ENCODE measurements around the gene C17orf113.
"Not testable (repeated sequence)": the region's sequence is repeated elsewhere in the genome, so short reads cannot be mapped to it uniquely, and the experiment has no call there.

C17orf113 gene

DNA sequence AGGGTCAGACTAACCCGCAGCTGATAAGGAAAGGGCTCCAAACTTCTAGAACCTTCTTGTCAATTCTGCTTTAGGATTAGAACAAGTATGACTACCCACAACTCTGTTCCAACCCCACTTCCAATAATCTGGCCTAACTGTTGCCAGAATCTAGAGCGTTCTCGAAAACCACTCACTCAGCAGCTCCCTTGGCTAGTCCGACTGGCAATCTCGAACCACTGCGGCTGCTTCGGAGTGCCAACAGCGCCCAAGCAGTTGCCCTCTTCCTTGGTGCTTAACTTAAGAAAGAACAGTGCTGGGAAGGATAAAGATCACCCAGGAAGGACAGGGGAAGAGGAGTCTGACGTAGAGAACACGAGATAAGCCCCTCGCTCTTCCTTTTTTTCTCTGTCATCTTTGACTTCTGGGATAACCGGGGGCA is 34.0 kb downstream of the C17orf113 start:
- peak; percentile 39 for DNase-seq

DNA sequence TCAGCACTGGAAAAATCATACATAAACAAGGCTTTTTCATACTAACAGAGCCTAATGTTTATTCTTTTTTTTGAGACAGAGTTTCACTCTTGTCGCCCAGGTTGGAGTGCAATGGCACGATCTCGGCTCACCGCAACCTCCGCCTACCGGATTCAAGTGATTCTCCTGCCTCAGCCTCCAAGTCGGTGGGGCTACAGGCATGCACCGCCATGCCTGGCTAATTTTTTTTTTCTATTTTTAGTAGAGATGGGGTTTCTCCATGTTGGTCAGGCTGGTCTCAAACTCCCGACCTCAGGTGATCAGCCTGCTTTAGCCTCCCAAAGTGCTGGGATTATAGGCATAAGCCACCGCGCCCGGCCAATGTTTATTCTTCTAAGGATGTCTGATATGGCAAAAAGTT is 36.7 kb downstream of the C17orf113 start:
- not testable (repeated sequence) for DNase-seq

DNA sequence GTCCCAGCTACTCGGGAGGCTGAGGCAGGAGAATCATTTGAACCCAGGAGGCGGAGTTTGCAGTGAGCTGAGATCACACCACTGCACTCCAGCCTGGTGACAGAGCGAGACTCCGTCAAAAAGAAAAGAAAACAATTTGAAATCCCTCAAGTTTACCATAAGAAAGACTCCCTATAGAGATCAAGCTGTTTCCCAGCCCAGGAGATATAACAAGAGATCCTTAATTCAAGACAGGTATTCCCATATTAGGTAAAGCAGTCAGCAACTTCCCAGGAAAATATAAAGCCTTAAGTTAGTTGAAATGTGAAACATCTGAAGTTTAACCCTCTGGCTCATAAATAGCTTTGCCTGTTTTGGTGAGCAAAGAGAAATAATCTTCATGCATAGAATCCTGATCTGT is 38.0 kb downstream of the C17orf113 start:
- not testable (repeated sequence) for DNase-seq

DNA sequence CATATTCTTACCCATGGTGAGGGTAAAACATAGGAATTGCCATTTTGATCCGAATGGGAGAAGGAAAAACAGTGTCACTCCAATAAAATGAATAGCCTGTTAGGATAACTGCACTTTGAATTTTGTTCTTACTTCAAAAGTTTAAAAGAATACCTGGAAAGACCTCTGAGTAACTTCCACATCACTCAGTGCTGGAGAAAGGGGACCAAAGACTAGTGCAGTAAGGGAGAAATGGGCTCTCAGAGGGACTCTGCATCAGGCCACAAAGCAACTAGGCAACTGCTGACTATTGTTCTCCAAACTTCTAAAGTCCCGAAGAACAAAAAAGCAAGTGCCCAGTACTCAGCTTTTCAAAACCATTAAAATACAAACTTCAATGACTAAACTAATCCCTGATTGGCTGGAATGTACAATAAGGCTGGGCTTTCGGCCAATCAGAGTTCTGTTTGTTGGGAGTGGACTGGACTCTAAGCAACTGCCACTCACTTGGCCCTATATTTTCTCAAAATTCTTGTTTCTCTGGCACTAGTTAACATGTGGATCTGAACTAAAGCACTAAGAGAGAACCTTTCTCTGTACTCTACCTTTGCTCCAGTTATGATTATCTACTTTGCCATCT is 39.4 kb downstream of the C17orf113 start:
- peak; percentile 38 for DNase-seq

DNA sequence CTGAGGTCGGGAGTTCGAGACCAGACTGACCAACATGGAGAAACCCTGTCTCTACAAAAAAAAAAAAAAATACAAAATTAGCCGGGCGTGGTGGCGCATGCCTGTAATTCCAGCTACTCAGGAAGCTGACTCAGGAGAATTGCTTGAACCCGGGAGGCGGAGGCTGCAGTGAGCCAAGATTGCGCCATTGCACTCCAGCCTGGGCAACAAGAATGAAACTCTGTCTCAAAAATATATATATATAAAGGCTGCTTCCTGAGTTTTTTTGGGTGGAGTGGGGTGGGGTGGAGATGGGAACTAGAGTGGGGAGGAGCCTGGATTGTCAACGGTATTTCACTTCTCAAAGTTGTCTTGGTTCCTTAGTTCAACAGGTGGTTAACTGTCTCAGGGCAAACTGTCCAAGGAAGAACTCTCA is 40.1 kb downstream of the C17orf113 start:
- DNase-seq: not testable (repeated sequence)

DNA sequence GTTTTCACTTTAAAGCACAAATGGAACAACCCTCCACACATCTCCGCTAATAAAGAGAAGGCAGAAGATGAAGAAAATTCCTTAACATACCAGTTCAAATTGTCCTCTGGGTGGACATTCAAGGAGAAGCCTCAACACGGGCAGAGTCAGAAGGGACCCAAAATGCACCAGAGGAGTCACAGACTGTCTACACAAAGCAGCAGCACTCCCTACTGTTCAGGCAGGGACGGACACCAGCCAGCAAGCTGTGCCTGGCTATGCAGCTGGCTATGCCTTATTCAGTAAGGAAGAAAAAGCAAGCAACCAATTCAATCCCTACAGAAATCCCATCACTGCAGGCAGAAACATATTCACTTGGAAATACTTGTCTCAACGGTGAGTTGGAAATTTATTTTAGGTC is 41.2 kb downstream of the C17orf113 start:
- peak; percentile 47 for DNase-seq

DNA sequence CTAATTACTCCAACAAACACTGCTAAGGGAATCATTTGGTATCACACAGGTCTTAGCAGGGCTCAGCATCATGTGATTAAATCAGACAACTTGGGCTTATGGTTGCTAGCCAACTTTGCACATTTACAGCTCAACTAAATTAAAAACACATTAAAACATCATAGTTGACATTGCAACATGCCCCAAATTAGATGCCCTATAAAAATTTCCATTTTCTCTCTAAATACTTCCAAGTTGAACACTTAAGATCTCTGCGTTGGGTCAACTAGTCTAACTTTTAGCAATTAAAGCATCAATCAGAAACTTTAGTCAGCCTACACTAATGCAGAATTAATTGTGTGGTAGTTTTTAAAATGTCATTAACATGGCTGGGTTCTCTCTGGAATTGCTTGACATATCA is 45.2 kb downstream of the C17orf113 start:
- DNase-seq: peak; percentile 60

DNA sequence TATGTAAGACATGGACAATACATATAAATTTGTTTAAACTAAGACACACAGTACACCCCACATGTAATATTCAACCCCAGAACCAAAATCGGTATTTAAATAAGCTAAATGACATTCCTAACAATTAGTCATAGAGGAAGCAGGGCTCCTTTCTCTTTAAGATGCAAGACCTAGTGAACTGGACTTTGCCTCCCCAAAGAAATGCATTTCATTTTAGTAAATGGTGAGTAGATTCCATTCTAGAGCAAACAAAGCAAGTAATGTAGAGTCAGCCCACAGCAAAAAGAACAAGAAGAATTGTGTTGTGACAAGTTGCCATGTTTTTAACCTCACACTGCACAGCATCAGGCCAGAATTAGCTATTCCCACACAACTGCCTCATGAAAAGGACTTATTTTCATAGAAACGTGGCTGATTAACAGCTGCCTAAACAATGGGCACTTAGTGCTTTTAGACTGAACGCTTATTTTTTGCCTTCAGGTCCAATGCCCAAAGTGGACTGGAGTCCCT is 47.6 kb downstream of the C17orf113 start:
- no peak for DNase-seq

DNA sequence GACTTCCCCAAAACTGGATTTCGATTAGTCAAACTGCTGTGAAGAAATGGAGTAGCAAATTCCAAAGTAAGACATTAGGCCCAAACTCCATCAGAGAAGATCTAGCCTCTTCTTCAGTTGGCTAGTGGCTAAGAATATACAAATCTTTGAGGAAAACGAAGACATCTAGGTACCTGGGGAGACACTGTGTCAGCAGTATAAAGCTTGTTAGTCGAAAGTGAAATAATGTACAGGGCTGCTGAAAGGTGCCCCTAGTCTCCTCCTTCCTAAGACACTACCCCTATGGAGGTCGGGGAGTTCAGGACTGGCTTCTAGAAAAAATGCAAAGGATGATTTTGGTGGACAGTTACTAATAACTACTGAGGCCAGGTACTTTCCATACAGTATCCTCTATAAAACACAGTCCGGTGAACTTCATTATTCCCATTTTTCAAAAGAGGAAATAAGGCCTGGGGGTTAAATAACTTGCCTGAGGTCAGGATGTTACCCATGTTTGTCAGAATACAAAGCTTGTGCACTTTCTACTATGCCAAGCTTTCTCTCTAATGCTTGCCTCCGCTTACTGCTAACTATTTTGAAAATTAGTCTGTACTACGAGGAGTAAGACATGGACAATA is 48.1 kb downstream of the C17orf113 start:
- DNase-seq: no peak

DNA sequence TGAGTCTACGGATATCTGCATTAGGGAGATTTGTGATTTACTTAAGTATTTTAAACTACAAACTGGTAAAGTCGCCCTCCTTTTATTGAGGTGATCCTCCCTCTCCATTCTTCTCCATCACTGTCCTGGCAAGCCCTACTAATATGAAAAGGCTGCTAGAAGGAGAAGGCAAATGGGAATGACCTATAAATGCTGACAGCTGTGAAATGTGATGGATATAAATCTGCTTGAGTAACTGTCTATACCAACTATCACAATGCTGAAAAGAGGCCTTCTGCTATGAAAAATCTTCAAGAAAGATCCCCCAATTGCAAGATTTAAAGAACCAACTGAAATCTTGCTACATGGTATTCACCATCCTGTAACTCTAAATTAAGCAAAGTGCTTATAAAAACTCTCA is 48.7 kb downstream of the C17orf113 start:
- DNase-seq: no peak

DNA sequence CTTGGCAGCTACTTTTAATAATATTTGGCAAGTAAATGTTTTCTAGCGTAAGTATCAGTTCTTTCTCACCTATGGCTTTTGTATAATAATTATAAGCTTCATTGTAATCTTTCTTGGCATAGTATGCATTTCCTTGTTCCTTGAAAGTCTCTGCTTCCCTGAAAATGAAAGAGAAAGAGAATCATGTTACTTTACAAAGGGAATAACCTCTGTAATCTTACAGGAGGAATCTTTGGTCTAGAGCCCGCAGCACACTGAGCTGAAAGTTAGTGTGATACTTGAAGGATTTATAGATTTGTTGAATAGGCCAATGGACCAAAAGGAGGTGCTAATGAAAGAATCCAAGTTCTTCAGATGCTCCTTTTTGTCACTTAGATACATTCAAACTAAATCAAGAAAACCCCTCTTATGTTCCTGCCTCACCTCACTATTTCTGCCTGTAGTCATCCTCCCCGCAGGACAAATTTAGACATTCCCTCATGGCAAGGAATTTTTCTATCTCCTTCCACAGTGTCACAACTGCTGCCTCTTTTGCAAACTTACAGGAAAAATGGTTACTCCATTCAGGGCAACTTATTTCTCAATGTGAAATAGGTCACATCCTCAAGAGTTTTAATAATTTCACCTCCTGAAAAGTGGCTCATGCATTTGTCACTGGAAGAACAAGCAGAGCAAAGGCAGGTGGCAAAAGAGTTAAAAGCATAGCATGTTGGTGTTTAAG is 49.8 kb downstream of the C17orf113 start:
- no peak for DNase-seq

DNA sequence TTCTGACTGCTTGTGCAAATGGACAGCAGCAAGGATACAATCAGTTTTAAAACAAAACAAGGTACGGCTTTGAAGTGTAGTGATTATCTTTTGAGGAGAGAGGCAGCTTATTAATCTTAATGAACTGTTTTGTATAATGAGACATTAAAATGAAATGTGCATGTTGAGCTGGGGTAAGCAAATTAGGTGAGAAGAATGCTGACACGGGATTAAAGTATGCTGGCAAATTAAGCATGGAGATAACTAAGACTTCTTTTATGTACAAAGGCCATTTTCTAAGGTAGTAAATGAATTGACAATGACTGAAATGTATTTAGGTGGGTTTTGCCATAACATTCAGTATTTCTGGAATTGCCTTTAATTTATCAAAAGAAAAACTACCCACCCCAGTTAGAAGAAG is 51.9 kb downstream of the C17orf113 start:
- DNase-seq: no peak

DNA sequence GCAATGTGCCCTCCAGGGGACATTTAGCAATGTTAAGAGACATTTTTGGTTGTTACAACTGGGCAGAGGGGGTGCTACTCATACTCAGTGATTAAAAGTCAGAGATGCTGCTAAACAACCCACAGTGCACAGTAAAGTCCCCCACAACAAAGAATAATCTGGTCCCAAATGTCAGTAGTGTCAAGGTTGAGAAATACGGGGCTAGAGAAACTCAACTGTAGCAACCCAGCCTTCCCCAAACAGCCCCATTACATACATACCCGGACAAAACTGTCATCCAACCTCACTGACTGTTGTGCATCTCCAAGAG is 53.6 kb downstream of the C17orf113 start:
- DNase-seq: no peak

DNA sequence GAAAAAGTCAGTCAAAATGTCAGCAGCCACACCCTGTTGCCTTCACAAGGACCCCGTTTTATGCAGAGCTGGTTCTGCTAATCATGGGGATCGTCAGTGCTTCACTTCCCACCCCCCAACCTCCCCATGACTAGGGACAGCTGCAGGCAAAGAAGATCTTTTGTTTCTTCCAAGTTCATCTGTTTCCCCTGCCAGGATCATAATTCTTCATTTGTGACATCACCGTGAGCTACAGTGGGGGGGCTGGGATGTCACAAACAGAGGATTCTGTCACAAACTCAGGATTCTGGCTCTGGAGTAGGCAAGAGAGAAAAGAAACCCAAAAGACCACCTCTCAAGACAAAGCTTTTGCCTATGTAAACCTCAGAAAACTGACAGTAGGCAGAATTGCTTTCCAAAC is 57.8 kb downstream of the C17orf113 start:
- no peak for DNase-seq

DNA sequence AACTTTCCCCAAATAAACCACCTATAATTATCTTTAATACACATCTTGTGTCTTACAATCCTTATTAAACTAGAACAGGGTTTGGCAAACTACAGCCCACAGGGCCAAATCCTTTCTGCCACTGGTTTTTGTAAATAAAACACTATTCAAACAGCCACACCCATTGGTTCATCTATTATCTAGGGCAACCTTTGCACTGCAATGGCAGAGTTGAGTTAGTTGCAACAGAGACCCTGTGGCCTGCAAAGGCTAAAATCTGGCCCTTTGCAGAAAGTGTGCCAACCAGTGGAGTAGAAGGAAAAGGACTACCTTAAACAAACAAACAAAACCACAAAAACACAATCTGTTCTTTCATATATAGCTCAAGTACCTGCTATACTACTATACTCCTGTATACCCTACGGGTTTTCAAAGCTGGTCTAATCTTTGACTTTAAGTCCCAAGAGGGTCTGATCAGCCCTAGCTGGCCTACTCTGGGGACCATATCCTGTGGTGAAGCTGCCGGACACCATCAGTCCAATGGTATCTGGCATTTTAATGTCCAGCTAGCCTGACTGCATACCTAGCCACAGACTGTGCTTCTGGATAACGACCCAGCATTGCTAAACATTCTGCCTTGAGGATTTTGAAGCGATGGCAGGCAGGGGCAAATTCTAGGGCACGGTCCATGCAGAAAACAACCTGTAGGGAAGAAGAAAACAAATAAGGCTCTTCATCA is 60.5 kb downstream of the C17orf113 start:
- no peak for DNase-seq

DNA sequence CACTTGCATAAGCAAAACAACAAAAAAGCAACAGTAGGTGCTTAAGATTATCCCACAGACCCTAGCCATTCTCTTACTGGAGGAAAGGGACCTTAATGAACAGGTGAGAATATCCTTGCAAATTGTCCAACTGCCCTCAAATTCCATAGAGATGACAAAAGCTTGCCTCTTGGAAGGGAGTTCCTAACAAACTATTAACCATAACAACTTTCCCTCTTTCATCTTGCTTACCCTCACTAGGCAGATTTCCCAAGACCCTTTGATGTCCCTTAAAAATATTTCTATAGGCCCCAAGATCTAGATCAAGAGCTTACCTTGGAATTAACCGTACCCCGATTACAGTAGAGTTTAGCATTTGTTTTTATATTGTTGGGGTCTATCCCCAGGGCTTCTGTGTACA is 62.0 kb downstream of the C17orf113 start:
- no peak for DNase-seq
